ENCODE measurements around the gene ABI3.

DNA sequence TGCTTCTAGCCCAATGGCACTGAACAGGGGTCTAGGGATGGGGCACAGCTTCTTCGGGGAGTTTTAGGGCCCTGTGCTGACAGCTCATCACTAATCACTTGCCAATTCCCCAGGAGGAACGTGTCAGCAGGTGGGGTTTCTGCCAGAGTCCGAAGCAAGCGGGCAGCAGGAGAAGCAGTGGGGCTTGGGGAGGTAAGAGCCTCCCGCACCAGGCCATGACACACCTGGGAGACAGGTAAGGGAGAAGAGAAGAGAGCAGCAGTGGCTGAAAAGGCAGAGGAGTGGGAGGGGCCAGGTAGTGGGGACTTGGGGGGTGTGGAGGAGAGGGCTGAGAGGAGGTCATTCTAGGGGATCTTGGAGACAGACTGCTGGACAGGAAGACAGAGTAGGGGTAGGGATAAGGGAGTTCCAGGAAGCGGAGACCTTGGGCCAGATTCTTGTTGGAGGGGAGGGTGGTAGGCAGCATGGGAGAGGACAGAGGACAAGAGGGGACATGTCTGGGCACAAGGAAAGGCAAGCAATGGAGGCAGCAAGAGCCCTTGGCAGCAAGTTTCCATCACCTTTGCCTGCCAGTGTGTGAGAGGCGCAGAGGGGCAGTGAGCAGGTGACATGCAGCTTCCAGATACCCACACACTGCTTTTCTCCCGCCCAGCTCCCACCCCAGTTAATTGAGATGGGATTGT is 15.2 kb downstream of the ABI3 start:
- TF ChIP-seq CTCF (IDR thresholded peaks at IDR 0.05; ENCODE audit: low read depth, low read length, missing input control) (no peak), RXRA (IDR thresholded peaks at IDR 0.05) (no peak), EGR1 (IDR thresholded peaks at IDR 0.05; ENCODE audit: low read depth in 2 of 2) (no peak)
